Naive thymus-derived CD8-positive, alpha-beta T cell (primary cell): ENCODE data around the gene PDZK1. TPM values are rescaled to one million over a fixed set of nuclear protein-coding genes. Genes with fewer than 3 reads are reported as not detected.
A peak's percentile ranks its signal among the peaks of the same experiment; 100 is the strongest.
"Not testable (repeated sequence)": the region's sequence is repeated elsewhere in the genome, so short reads cannot be mapped to it uniquely, and the experiment has no call there.

Source experiments
- ATAC-seq, 2 donors: fragments of 150-1000 bp; cut with Tn5 transposase in 1 of 2; sonication (Bioruptor Pico), chemical (Tn5 transposase) in 1 of 2; 1 replicate in 1 of 2; 2 replicates in 1 of 2; pipeline ENCODE4 v1.10.0; 2021; ENCODE audit warnings: mild to moderate bottlenecking in 2 of 2, moderate library complexity in 2 of 2
- POLR2A ChIA-PET: fragments of 350-600 bp; sonication (Branson Sonifier 250); formaldehyde crosslinking; loops from one replicate; lab custom pipeline; 2021; ENCODE audit warnings: antibody characterized with exemption; lab: Charles Lee
- DNase-seq, 10 donors: peaks; one replicate each; pipeline versions ENCODE4 v3.0.0 to v3.0.0-alpha.2; 2020 to 2022
- H3K27ac Mint-ChIP-seq, 10 donors: one replicate each; pipeline ENCODE4 v1.8.0; 2020 to 2022; ENCODE audit warnings: mild to moderate bottlenecking in 10 of 10, mixed read lengths in 10 of 10, moderate library complexity in 4 of 10, inconsistent platforms in 1 of 10
- H3K27me3 Mint-ChIP-seq, 5 donors: one replicate each; pipeline ENCODE4 v1.8.0; 2021 to 2022; ENCODE audit warnings: mixed read lengths in 5 of 5
- H3K36me3 Mint-ChIP-seq, 3 donors: one replicate each; pipeline ENCODE4 v1.8.0; 2020 to 2022; ENCODE audit warnings: mixed read lengths in 3 of 3, mild to moderate bottlenecking in 2 of 3, inconsistent platforms in 1 of 3
- H3K4me1 Mint-ChIP-seq, 4 donors: one replicate each; pipeline ENCODE4 v1.8.0; 2021 to 2022; ENCODE audit warnings: mixed read lengths in 4 of 4
- H3K4me3 Mint-ChIP-seq, 10 donors: one replicate each; pipeline ENCODE4 v1.8.0; 2020 to 2022; ENCODE audit warnings: mild to moderate bottlenecking in 10 of 10, mixed read lengths in 10 of 10, moderate library complexity in 6 of 10, inconsistent platforms in 1 of 10
- H3K9me3 Mint-ChIP-seq, 9 donors: one replicate each; pipeline ENCODE4 v1.8.0; 2020 to 2022; ENCODE audit warnings: mixed read lengths in 9 of 9, mild to moderate bottlenecking in 3 of 9, inconsistent platforms in 1 of 9, moderate library complexity in 1 of 9
- polyA plus RNA-seq, 3 donors: library from polyadenylated mRNA; unstranded; fragments of 300-500 nt; fragmentation: Illumina TruSeq; gene quantifications; one replicate each; pipeline ENCODE4 v1.2.3, GENCODE V29; 2021
- total RNA-seq, 8 experiments: library from RNA in 2 of 8; stranded (reverse) in 2 of 8; gene quantifications; one replicate each; pipeline ENCODE4 v1.2.3 and lab custom pipeline; 2021 to 2026

The PDZK1 gene
- total RNA-seq: not detected
- under 1 TPM in 2 of 3 donors, not detected in 1; 0.24 to 0.43 TPM for polyA plus RNA-seq
- total RNA-seq (lab: John Stamatoyannopoulos, UW): 0 to 0.43 (median 0.04) reads per million in 6 experiments

DNA sequence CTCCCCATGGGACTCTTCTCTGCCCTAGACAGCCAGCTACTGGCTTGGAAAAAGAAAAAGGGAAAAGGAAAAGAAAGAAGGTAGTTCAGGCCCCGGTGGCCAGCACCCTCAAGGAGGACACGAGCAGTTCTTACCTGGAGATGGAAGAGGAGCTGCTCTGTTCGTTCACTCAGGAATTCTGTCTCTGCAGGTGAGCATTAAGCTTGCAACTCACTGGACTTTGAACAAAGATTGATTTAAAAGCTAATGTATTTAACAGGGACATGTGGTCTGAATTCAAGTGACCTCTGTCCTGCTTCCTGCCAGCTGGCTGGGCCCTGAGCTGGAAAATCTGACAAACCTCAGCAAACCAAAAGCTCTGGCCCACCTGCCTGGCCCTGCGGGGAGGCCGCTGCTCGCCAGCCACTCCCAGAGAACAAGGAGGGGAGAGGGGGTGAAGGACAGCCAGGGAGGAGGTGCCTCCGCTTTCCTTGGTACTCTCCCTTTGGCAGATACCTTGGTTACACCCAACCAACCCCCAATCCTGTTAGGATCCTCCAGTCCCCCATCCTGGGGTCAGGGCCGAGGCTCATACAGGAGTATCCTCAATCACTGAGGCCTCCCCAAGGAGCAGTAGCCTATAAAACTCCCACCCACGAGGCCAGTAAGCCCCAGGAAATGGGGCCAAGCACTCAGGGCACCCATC, at the start of gene PDZK1:
Gene PDZK1, minus strand, starts transcription at position 186 of the 685 bp plus-strand sequence. CDS start 19,347 bp downstream, outside the sequence.
- POLR2A ChIA-PET: no interaction called here
- no peaks in the 10 kb centered on the region for H3K36me3 Mint-ChIP-seq

DNA sequence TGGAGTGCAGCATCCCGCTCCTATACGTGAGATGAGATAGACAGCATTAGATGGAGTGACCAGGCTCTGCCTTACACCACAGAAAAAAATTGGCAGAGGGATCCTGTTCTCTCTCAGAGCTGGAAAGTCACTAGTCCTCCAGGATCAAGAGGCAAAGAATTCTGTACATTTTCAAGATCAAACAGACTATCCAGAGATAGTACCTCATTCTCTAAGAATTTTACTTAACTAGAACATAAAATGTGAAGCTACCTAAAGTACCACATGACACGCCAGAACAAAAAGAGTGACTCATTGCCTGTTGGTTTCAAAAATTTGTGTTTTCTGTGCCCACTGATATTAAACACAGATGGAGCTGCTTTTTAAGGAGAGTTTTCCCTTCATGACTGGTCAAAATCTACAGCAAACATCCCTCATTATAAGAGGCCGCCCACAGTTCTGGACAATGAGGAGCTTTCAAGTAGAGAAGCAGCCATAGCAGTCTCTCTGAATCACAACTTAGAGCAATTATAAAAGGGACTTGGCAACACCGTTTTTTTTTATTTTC, 44.4 kb upstream of the PDZK1 start:
- Mint-ChIP-seq H3K27ac (peak overlapping the region in 2 of 10 donors; percentile 2 to 41), H3K36me3 (peaks cover 0 to 86% (median 34%) of the 10 kb centered on the region in 3 donors)

More for the DNA sequence above, at the start of gene PDZK1:
- no peak within 1 kb of the TSS for H3K4me3 Mint-ChIP-seq
- H3K27me3 Mint-ChIP-seq: peaks cover 0 to 3% (median 0%) of the 10 kb centered on the region in 5 donors
- H3K27ac Mint-ChIP-seq: peak within 1 kb of the TSS in 1 of 10 donors; percentile 67
- H3K9me3 Mint-ChIP-seq: no peaks in the 10 kb centered on the region
- H3K4me1 Mint-ChIP-seq: peaks cover 0 to 5% (median under 1%) of the 10 kb centered on the region in 4 donors
- no peak for DNase-seq
- ATAC-seq: no peak

DNA sequence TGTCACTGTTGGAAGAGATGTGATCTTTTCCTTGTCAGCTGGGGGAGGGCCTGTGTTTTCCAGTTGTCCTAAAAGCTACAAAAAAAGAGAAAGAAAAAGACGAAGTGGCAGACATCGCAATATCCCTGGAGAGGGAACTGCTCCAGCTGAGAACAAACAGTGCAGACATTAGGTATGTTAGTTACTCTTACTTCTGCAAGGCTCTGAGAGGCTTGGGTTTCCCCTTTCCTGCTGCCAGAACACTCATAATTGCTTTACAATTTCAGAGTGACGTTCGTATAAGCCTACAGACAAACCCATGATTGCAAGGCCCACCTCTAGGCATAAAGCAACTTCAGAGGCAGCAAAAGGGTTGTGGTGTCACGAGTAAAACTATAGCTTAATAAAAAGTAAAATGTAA, 43.3 kb upstream of the PDZK1 start:
- DNase-seq: no peak
- H3K4me3 Mint-ChIP-seq: no peak overlapping the region
- H3K4me1 Mint-ChIP-seq: peaks cover 0 to 1% (median 0%) of the 10 kb centered on the region in 4 donors
- H3K36me3 Mint-ChIP-seq: peaks cover 0 to 86% (median 29%) of the 10 kb centered on the region in 3 donors
- POLR2A ChIA-PET: interaction anchor here (0.6 kb wide), 1 partner anchor 36 kb away, joined by 9 read pairs; no protein-coding TSS in a partner anchor
- no peaks in the 10 kb centered on the region for H3K9me3 Mint-ChIP-seq
- no peak overlapping the region for H3K27ac Mint-ChIP-seq
- no peak for ATAC-seq
- H3K27me3 Mint-ChIP-seq: no peaks in the 10 kb centered on the region

More for the DNA sequence above, 44.4 kb upstream of the PDZK1 start:
- no peak for DNase-seq
- Mint-ChIP-seq H3K4me1 (peaks cover 0 to 1% (median 0%) of the 10 kb centered on the region in 4 donors), H3K27me3 (no peaks in the 10 kb centered on the region), H3K4me3 (no peak overlapping the region), H3K9me3 (no peaks in the 10 kb centered on the region)
- POLR2A ChIA-PET: no interaction called here
- no peak for ATAC-seq

DNA sequence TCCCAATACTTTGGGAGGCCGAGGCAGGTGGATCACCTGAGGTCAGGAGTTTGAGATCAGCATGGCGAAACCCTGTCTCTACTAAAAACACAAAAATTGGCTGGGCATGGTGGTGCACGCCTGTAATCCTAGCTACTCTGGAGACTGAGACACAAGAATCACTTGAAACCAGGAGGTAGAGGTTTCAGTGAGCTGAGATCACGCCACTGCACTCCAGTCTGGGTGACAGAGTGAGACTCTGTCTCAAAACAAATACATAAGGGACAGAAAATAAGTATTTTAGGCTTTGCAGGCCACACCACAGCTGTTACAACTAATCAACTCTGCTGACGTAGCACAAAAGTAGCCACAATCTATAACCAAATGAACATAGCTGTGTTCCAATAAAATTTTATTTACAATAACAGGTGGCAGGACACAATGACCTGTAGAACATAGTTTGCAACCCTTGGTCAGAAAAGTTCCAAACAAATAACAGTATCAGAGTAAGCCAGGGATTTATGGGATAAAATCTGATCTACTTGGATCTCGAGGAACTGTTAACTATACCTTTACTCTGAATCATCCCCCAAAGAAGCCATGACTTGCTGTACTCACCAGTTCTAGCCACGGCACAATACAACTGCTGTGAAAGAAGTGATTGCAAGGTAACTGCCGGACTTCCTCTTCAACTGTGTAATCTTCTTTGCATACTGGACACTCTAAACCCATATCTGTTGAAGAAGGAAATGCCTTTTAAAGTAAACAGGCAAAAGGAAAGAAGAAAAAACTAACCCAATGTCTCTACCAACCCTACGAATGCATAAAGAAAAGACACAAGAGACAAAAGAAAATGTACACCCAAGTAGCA, 40.5 kb upstream of the PDZK1 start:
- Mint-ChIP-seq H3K4me1 (peaks cover 0 to 1% (median 0%) of the 10 kb centered on the region in 4 donors), H3K27ac (peak overlapping the region in 3 of 10 donors; percentile 37 to 56 (median 40)), H3K27me3 (no peaks in the 10 kb centered on the region), H3K36me3 (peaks cover 7 to 93% (median 32%) of the 10 kb centered on the region in 3 donors), H3K4me3 (no peak overlapping the region), H3K9me3 (no peaks in the 10 kb centered on the region)
- no peak for DNase-seq
- no peak for ATAC-seq
- POLR2A ChIA-PET: no interaction called here

GRCh38 chr1:145740269-145740668, 33.1 kb upstream of the PDZK1 start:
- Mint-ChIP-seq H3K4me1 (peaks cover 0 to 1% (median 0%) of the 10 kb centered on the region in 4 donors), H3K36me3 (peaks cover 7 to 41% (median 19%) of the 10 kb centered on the region in 3 donors), H3K27ac (no peak overlapping the region), H3K9me3 (no peaks in the 10 kb centered on the region), H3K4me3 (no peak overlapping the region), H3K27me3 (no peaks in the 10 kb centered on the region)
- DNase-seq (no peak), ATAC-seq (no peak)
- POLR2A ChIA-PET: no interaction called here

GRCh38 chr1:145736191-145736590, 29.0 kb upstream of the PDZK1 start:
- no peak overlapping the region for H3K27ac Mint-ChIP-seq
- no peak for ATAC-seq

GRCh38 chr1:145730900-145731299, 23.7 kb upstream of the PDZK1 start:
- Mint-ChIP-seq H3K36me3 (peaks cover 0 to 2% (median 0%) of the 10 kb centered on the region in 3 donors), H3K27ac (no peak overlapping the region), H3K9me3 (no peaks in the 10 kb centered on the region), H3K4me3 (no peak overlapping the region), H3K27me3 (no peaks in the 10 kb centered on the region), H3K4me1 (no peaks in the 10 kb centered on the region)
- POLR2A ChIA-PET: no interaction called here
- DNase-seq (no peak), ATAC-seq (no peak)

More at GRCh38 chr1:145736191-145736590, 29.0 kb upstream of the PDZK1 start:
- no peak overlapping the region for H3K4me3 Mint-ChIP-seq
- H3K9me3 Mint-ChIP-seq: no peaks in the 10 kb centered on the region
- H3K4me1 Mint-ChIP-seq: peaks cover 0 to 1% (median 0%) of the 10 kb centered on the region in 4 donors
- DNase-seq: no peak
- POLR2A ChIA-PET: no interaction called here
- peaks cover 0 to 6% (median 0%) of the 10 kb centered on the region in 3 donors for H3K36me3 Mint-ChIP-seq
- H3K27me3 Mint-ChIP-seq: no peaks in the 10 kb centered on the region

- no peaks in the 10 kb centered on the region for H3K4me1 Mint-ChIP-seq
- H3K4me3 Mint-ChIP-seq: no peak overlapping the region
- ATAC-seq (no peak), DNase-seq (no peak)
- POLR2A ChIA-PET: no interaction called here
- no peak overlapping the region for H3K27ac Mint-ChIP-seq
- H3K27me3 Mint-ChIP-seq: no peaks in the 10 kb centered on the region
- H3K36me3 Mint-ChIP-seq: peaks cover 0 to 2% (median 0%) of the 10 kb centered on the region in 3 donors
- no peaks in the 10 kb centered on the region for H3K9me3 Mint-ChIP-seq
Observed at GRCh38 chr1:145730467-145730866, 23.3 kb upstream of the PDZK1 start.

DNA sequence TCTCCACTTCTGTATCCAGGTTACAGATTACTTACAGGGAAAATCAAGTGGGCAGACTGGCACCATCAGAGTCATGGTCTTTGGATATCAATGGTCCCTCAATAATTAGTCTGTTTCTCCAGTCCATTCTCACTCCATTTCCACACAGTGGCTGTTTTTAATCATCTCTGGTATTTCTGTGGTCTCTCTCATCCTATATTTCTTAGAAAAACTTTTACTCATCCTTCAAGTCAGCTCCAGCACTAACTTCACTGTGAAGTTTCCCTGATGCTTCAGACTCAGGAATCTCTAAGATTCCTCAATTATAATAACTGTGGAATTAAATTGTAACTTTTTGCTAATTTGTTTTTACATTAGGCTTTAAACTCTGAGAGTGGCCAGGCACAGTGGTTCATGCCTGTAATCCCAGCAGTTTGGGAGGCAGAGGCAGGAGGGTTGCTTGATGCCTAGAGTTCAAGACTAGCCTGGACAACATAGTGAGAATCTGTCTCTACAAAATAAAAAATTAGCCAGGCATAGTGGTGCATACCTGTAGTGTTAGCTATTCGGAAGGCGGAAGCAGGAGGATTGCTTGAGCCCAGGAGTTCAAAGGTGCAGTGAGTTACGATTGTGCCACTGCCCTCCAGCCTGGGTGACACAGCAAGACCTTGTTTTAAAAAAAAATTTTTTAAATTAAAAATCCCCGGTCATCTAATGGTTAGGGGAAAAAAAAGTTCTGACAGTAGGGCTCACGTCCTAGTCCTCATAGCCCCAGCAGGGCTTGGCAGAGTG, 22.7 kb upstream of the PDZK1 start:
- no peak for DNase-seq
- no peaks in the 10 kb centered on the region for H3K9me3 Mint-ChIP-seq
- no peaks in the 10 kb centered on the region for H3K27me3 Mint-ChIP-seq
- ATAC-seq: no peak
- H3K36me3 Mint-ChIP-seq: peaks cover 0 to 2% (median 0%) of the 10 kb centered on the region in 3 donors
- POLR2A ChIA-PET: no interaction called here
- H3K27ac Mint-ChIP-seq: peak overlapping the region in 1 of 10 donors; percentile 39
- no peak overlapping the region for H3K4me3 Mint-ChIP-seq
- no peaks in the 10 kb centered on the region for H3K4me1 Mint-ChIP-seq

- POLR2A ChIA-PET: no interaction called here
- Mint-ChIP-seq H3K4me1 (no peaks in the 10 kb centered on the region), H3K27me3 (no peaks in the 10 kb centered on the region), H3K9me3 (no peaks in the 10 kb centered on the region), H3K4me3 (no peak overlapping the region), H3K36me3 (peaks cover 0 to 2% (median 0%) of the 10 kb centered on the region in 3 donors), H3K27ac (peak overlapping the region in 2 of 10 donors; percentile 9 to 39)
- DNase-seq (no peak), ATAC-seq (no peak)
Observed at GRCh38 chr1:145729196-145729595, 22.0 kb upstream of the PDZK1 start.

DNA sequence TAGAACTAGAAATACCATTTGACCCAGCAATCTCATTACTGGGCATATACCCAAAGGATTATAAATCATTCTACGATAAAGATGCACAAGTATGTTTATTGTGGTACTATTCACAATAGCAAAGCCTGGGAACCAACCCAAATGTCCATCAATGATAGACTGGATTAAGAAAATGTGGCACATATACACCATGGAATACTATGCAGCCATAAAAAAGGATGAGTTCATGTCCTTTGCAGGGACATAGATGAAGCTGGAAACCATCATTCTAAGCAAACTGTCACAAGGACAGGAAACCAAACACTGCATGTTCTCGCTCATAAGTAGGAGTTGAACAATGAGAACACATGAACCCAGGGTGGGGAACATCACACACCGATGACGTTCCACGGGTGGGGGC, 19.0 kb upstream of the PDZK1 start:
- H3K4me1 Mint-ChIP-seq, DNase-seq, ATAC-seq, H3K9me3 Mint-ChIP-seq, H3K27ac Mint-ChIP-seq, H3K36me3 Mint-ChIP-seq, H3K4me3 Mint-ChIP-seq, POLR2A ChIA-PET: not testable (repeated sequence)
- peaks cover 6 to 12% (median 10%) of the 10 kb centered on the region in 5 donors for H3K27me3 Mint-ChIP-seq
